ENCODE results near the gene HSD11B2.

Gene HSD11B2

DNA sequence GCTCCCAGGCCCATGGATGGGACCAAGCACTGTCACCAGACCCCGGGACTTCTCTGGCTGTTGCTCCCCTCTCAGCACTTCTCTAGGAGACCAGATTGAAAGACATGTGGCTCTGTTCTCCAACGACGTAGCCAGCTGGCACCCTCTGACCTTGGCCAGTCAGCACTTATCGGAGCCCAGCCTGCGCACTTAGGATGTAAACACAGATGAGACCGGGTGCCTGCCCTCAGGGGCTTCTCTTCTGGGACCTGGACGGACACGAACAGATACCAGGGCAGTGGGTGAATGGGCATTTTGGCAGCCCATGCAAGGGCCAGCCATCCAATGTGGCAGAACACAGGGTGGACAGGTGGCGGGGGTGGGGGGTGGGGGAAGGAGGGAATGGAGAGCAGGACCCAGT, 21.3 kb upstream of the HSD11B2 start:
- Histone ChIP-seq H3K27ac (ENCODE audit: extremely low read depth, low read depth, low read length) (no peak overlapping the region), H3K4me1 (ENCODE audit: control insufficient read depth, insufficient read depth, low read length) (peaks cover 3% of the 10 kb centered on the region; the same call in 1 of the 2 replicates), H3K36me3 (ENCODE audit: control insufficient read depth in 2 of 2, insufficient read depth in 1 of 2, low read length in 2 of 2) (no peaks in the 10 kb centered on the region), H3K4me3 (ENCODE audit: low read depth, low read length) (no peak overlapping the region), H3K9me3 (ENCODE audit: control insufficient read depth, insufficient read depth, low read depth, low read length) (no peaks in the 10 kb centered on the region)
- CTCF ChIA-PET = no interaction called here
- POLR2A ChIA-PET = no interaction called here
- TF ChIP-seq ZNF335 (tag by site-specific recombination; conservative IDR thresholded peaks at IDR 0.05) = no peak
- TF ChIP-seq SP7 (tag by site-specific recombination; IDR thresholded peaks at IDR 0.05) = no peak
- no peak for TF ChIP-seq RBAK (tag by site-specific recombination; IDR thresholded peaks at IDR 0.05)
- no peak for TF ChIP-seq ZNF76 (tag by site-specific recombination; IDR thresholded peaks at IDR 0.05; ENCODE audit: borderline replicate concordance, low read depth)
- TF ChIP-seq, protein P1, sequence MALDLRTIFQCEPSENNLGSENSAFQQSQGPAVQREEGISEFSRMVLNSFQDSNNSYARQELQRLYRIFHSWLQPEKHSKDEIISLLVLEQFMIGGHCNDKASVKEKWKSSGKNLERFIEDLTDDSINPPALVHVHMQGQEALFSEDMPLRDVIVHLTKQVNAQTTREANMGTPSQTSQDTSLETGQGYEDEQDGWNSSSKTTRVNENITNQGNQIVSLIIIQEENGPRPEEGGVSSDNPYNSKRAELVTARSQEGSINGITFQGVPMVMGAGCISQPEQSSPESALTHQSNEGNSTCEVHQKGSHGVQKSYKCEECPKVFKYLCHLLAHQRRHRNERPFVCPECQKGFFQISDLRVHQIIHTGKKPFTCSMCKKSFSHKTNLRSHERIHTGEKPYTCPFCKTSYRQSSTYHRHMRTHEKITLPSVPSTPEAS (tag by site-specific recombination; IDR thresholded peaks at IDR 0.05) = no peak
- TF ChIP-seq ZNF768 (tag by site-specific recombination; IDR thresholded peaks at IDR 0.05) = no peak
- TF ChIP-seq ZNF23 (tag by site-specific recombination; IDR thresholded peaks at IDR 0.05; ENCODE audit: borderline replicate concordance) = no peak
- TF ChIP-seq, protein P2, sequence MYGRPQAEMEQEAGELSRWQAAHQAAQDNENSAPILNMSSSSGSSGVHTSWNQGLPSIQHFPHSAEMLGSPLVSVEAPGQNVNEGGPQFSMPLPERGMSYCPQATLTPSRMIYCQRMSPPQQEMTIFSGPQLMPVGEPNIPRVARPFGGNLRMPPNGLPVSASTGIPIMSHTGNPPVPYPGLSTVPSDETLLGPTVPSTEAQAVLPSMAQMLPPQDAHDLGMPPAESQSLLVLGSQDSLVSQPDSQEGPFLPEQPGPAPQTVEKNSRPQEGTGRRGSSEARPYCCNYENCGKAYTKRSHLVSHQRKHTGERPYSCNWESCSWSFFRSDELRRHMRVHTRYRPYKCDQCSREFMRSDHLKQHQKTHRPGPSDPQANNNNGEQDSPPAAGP (tag by site-specific recombination; IDR thresholded peaks at IDR 0.05) = no peak
- TF ChIP-seq, protein P3, sequence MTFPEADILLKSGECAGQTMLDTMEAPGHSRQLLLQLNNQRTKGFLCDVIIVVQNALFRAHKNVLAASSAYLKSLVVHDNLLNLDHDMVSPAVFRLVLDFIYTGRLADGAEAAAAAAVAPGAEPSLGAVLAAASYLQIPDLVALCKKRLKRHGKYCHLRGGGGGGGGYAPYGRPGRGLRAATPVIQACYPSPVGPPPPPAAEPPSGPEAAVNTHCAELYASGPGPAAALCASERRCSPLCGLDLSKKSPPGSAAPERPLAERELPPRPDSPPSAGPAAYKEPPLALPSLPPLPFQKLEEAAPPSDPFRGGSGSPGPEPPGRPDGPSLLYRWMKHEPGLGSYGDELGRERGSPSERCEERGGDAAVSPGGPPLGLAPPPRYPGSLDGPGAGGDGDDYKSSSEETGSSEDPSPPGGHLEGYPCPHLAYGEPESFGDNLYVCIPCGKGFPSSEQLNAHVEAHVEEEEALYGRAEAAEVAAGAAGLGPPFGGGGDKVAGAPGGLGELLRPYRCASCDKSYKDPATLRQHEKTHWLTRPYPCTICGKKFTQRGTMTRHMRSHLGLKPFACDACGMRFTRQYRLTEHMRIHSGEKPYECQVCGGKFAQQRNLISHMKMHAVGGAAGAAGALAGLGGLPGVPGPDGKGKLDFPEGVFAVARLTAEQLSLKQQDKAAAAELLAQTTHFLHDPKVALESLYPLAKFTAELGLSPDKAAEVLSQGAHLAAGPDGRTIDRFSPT (tag by site-specific recombination; IDR thresholded peaks at IDR 0.05) = no peak
- no peak for TF ChIP-seq ZNF529 (tag by site-specific recombination; IDR thresholded peaks at IDR 0.05; ENCODE audit: insufficient replicate concordance)
- no peak for TF ChIP-seq ZNF37A (tag by site-specific recombination; IDR thresholded peaks at IDR 0.05)
- no peak for TF ChIP-seq ZNF16 (tag by site-specific recombination; IDR thresholded peaks at IDR 0.05; ENCODE audit: low read depth)

DNA sequence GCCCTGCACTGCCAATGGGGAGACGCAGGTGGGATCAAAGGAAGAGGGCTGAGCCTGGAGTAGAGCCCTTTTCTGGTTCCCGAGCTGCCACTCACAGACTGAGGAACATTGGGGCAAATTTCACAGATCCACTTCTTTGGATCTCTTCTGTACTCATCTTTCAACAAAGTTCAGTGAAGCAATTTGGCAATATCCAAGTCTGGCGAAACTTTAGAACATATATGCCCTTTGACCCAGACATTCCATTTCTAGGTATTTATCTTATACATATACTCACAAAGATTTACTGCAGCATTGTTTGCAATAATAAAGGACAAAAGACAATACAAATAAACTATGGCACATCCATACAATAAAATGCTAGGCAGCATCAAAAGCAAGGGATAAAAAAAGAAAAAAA, 19.6 kb upstream of the HSD11B2 start:
- Histone ChIP-seq H3K36me3 (ENCODE audit: control insufficient read depth in 2 of 2, insufficient read depth in 1 of 2, low read length in 2 of 2) (no peaks in the 10 kb centered on the region), H3K9me3 (ENCODE audit: control insufficient read depth, insufficient read depth, low read depth, low read length) (no peaks in the 10 kb centered on the region), H3K4me3 (ENCODE audit: low read depth, low read length) (no peak overlapping the region), H3K4me1 (ENCODE audit: control insufficient read depth, insufficient read depth, low read length) (peaks cover 3% of the 10 kb centered on the region; the same call in 1 of the 2 replicates), H3K27ac (ENCODE audit: extremely low read depth, low read depth, low read length) (no peak overlapping the region)
- no peak for TF ChIP-seq ZXDB (tag by site-specific recombination; IDR thresholded peaks at IDR 0.05)
- no peak for TF ChIP-seq ZNF391 (tag by site-specific recombination; IDR thresholded peaks at IDR 0.05; ENCODE audit: borderline replicate concordance, low read depth)
- TF ChIP-seq, protein P4, sequence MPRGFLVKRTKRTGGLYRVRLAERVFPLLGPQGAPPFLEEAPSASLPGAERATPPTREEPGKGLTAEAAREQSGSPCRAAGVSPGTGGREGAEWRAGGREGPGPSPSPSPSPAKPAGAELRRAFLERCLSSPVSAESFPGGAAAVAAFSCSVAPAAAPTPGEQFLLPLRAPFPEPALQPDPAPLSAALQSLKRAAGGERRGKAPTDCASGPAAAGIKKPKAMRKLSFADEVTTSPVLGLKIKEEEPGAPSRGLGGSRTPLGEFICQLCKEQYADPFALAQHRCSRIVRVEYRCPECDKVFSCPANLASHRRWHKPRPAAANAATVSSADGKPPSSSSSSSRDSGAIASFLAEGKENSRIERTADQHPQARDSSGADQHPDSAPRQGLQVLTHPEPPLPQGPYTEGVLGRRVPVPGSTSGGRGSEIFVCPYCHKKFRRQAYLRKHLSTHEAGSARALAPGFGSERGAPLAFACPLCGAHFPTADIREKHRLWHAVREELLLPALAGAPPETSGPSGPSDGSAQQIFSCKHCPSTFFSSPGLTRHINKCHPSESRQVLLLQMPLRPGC (tag by site-specific recombination; IDR thresholded peaks at IDR 0.05) = no peak
- no peak for TF ChIP-seq ZNF658 (tag by site-specific recombination; IDR thresholded peaks at IDR 0.05)
- TF ChIP-seq GLIS1 (tag by site-specific recombination; IDR thresholded peaks at IDR 0.05) = no peak
- TF ChIP-seq ZNF404 (tag by site-specific recombination; IDR thresholded peaks at IDR 0.05) = no peak
- TF ChIP-seq ZNF549 (tag by site-specific recombination; IDR thresholded peaks at IDR 0.05) = no peak
- no peak for TF ChIP-seq ZNF514 (tag by site-specific recombination; IDR thresholded peaks at IDR 0.05)
- no peak for TF ChIP-seq ZNF341 (tag by site-specific recombination; IDR thresholded peaks at IDR 0.05; ENCODE audit: low read depth)
- TF ChIP-seq, protein P5, sequence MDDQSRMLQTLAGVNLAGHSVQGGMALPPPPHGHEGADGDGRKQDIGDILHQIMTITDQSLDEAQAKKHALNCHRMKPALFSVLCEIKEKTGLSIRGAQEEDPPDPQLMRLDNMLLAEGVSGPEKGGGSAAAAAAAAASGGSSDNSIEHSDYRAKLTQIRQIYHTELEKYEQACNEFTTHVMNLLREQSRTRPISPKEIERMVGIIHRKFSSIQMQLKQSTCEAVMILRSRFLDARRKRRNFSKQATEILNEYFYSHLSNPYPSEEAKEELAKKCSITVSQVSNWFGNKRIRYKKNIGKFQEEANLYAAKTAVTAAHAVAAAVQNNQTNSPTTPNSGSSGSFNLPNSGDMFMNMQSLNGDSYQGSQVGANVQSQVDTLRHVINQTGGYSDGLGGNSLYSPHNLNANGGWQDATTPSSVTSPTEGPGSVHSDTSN (CRISPR knock-in tag; IDR thresholded peaks at IDR 0.05) = no peak
- TF ChIP-seq KLF10 (tag by site-specific recombination; IDR thresholded peaks at IDR 0.05) = no peak
- TF ChIP-seq ZNF660 (tag by site-specific recombination; IDR thresholded peaks at IDR 0.05) = no peak
- TF ChIP-seq, protein P6, sequence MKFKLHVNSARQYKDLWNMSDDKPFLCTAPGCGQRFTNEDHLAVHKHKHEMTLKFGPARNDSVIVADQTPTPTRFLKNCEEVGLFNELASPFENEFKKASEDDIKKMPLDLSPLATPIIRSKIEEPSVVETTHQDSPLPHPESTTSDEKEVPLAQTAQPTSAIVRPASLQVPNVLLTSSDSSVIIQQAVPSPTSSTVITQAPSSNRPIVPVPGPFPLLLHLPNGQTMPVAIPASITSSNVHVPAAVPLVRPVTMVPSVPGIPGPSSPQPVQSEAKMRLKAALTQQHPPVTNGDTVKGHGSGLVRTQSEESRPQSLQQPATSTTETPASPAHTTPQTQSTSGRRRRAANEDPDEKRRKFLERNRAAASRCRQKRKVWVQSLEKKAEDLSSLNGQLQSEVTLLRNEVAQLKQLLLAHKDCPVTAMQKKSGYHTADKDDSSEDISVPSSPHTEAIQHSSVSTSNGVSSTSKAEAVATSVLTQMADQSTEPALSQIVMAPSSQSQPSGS (tag by site-specific recombination; IDR thresholded peaks at IDR 0.05; ENCODE audit: low read depth) = no peak
- POLR2A ChIA-PET = interaction anchor here (0.8 kb wide), 1 partner anchor 248 kb away, joined by 4 read pairs; no protein-coding TSS in a partner anchor
- CTCF ChIA-PET = interaction anchor here (1.1 to 1.3 kb wide), 2 partner anchors 8 to 16 kb away, joined by 3 to 4 read pairs; no protein-coding TSS in a partner anchor

All from HEK293 (cell line).